H9 (cell line): ENCODE data around the gene ADAMTS2. TPM values are rescaled to one million over a fixed set of nuclear protein-coding genes. Genes with fewer than 3 reads are reported as not detected.

Source experiments
- DNase-seq: peaks from one replicate; pipeline ENCODE4 v3.0.0-alpha.2; 2017
- H2AFZ ChIP-seq: one replicate; pipeline ENCODE4 v1.6.1; 2013; ENCODE audit warnings: mild to moderate bottlenecking, low read length, control low read depth, moderate library complexity
- H2AK5ac ChIP-seq: 2 replicates; pipeline ENCODE4 v1.6.1; 2013; ENCODE audit warnings: low read length, control low read depth, mixed read lengths; ENCODE audit not compliant: insufficient read length
- H2BK120ac ChIP-seq: one replicate; pipeline ENCODE4 v1.6.1; 2013; ENCODE audit warnings: low read depth, mild to moderate bottlenecking, low read length, control low read depth, inconsistent platforms; ENCODE audit not compliant: poor library complexity, severe bottlenecking
- H2BK12ac ChIP-seq: 2 replicates; pipeline ENCODE4 v1.6.1; 2013; ENCODE audit warnings: low read length, control low read depth, mixed read lengths, low read depth; ENCODE audit not compliant: insufficient read length
- H2BK15ac ChIP-seq: 2 replicates; pipeline ENCODE4 v1.6.1; 2013; ENCODE audit warnings: low read depth, low read length, control low read depth
- H2BK20ac ChIP-seq: one replicate; pipeline ENCODE4 v1.6.1; 2013; ENCODE audit warnings: low read depth, mild to moderate bottlenecking, low read length, control low read depth, inconsistent platforms; ENCODE audit not compliant: poor library complexity, severe bottlenecking
- H2BK5ac ChIP-seq: 2 replicates; pipeline ENCODE4 v1.6.1; 2013; ENCODE audit warnings: low read length, control low read depth, mixed read lengths; ENCODE audit not compliant: insufficient read length
- H3K14ac ChIP-seq: 2 replicates; pipeline ENCODE4 v1.6.1; 2013; ENCODE audit warnings: low read length, control low read depth; ENCODE audit not compliant: insufficient read depth
- H3K18ac ChIP-seq: 2 replicates; pipeline ENCODE4 v1.6.1; 2013; ENCODE audit warnings: low read depth, mild to moderate bottlenecking, mixed read lengths, low read length, control low read depth; ENCODE audit not compliant: insufficient read length
- H3K23ac ChIP-seq: 2 replicates; pipeline ENCODE4 v1.6.1; 2013; ENCODE audit warnings: low read length, control low read depth, mixed read lengths, low read depth; ENCODE audit not compliant: insufficient read length
- H3K23me2 ChIP-seq: 2 replicates; pipeline ENCODE4 v1.6.1; 2013; ENCODE audit warnings: low read depth, mild to moderate bottlenecking, mixed read lengths, low read length, control low read depth; ENCODE audit not compliant: insufficient read length, poor library complexity, severe bottlenecking
- H3K27ac ChIP-seq: 2 replicates; pipeline ENCODE4 v1.5.1; 2013; ENCODE audit warnings: low read length, control low read depth, mixed read lengths, low read depth; ENCODE audit not compliant: insufficient read length
- H3K27me3 ChIP-seq: 2 replicates; pipeline ENCODE4 v1.6.1; 2013; ENCODE audit warnings: low read length, control low read depth, inconsistent platforms; ENCODE audit not compliant: insufficient read depth
- H3K4ac ChIP-seq: 2 replicates; pipeline ENCODE4 v1.6.1; 2013; ENCODE audit warnings: low read depth, mild to moderate bottlenecking, control low read depth, inconsistent platforms, low read length, moderate library complexity
- H3K4me1 ChIP-seq: 2 replicates; pipeline ENCODE4 v1.6.1; 2013; ENCODE audit warnings: low read length, control low read depth, inconsistent platforms; ENCODE audit not compliant: insufficient read depth
- H3K4me2 ChIP-seq: 2 replicates; pipeline ENCODE4 v1.6.1; 2013; ENCODE audit warnings: low read length, control low read depth, mixed read lengths; ENCODE audit not compliant: insufficient read length, insufficient read depth
- H3K56ac ChIP-seq: 2 replicates; pipeline ENCODE4 v1.6.1; 2013; ENCODE audit warnings: low read depth, mild to moderate bottlenecking, mixed read lengths, low read length, control low read depth; ENCODE audit not compliant: insufficient read length
- H3K79me1 ChIP-seq: 2 replicates; pipeline ENCODE4 v1.6.1; 2013; ENCODE audit warnings: low read depth, mild to moderate bottlenecking, moderate library complexity, low read length, control low read depth, inconsistent platforms; ENCODE audit not compliant: insufficient read depth, poor library complexity, severe bottlenecking
- H3K79me2 ChIP-seq: 2 replicates; pipeline ENCODE4 v1.6.1; 2013; ENCODE audit warnings: low read length, control low read depth, inconsistent platforms; ENCODE audit not compliant: insufficient read depth
- H3K9ac ChIP-seq: 2 replicates; pipeline ENCODE4 v1.6.1; 2013; ENCODE audit warnings: low read length, control low read depth, mixed read lengths; ENCODE audit not compliant: insufficient read length; ENCODE audit errors: extremely low read depth
- H3K9me3 ChIP-seq: one replicate; pipeline ENCODE4 v1.6.1; 2013; ENCODE audit warnings: low read depth, low read length, inconsistent platforms; ENCODE audit not compliant: control insufficient read depth
- H3T11ph ChIP-seq: one replicate; pipeline ENCODE4 v1.6.1; 2013; ENCODE audit warnings: mild to moderate bottlenecking, low read length, control low read depth, inconsistent platforms
- H4K20me1 ChIP-seq: one replicate; pipeline ENCODE4 v1.6.1; 2013; ENCODE audit not compliant: control insufficient read depth, insufficient read length, insufficient read depth
- H4K5ac ChIP-seq: 2 replicates; pipeline ENCODE4 v1.6.1; 2013; ENCODE audit warnings: low read depth, mild to moderate bottlenecking, mixed read lengths, low read length, control low read depth; ENCODE audit not compliant: insufficient read length
- H4K8ac ChIP-seq: replicated peaks from 2 replicates; pipeline ENCODE4 v1.6.1; 2013; ENCODE audit warnings: low read length, control low read depth, mixed read lengths, low read depth; ENCODE audit not compliant: insufficient read length
- H4K91ac ChIP-seq: 2 replicates; pipeline ENCODE4 v1.6.1; 2013; ENCODE audit warnings: low read depth, mild to moderate bottlenecking, moderate library complexity, mixed read lengths, low read length, control low read depth; ENCODE audit not compliant: insufficient read length
- H3K27ac Mint-ChIP-seq, 3 experiments: 2 replicates in 2 of 3; 3 replicates in 1 of 3; pipeline ENCODE4 v1.8.0; 2020 to 2021; ENCODE audit warnings: mixed read lengths in 3 of 3, mild to moderate bottlenecking in 1 of 3, moderate library complexity in 1 of 3
- H3K27me3 Mint-ChIP-seq: 2 replicates; pipeline ENCODE4 v1.8.0; 2021; ENCODE audit warnings: low read depth, mild to moderate bottlenecking, moderate library complexity, mixed read lengths
- H3K36me3 Mint-ChIP-seq, 3 experiments: 2 replicates in 2 of 3; 3 replicates in 1 of 3; pipeline ENCODE4 v1.8.0; 2020 to 2021; ENCODE audit warnings: low read depth in 3 of 3, mixed read lengths in 3 of 3; ENCODE audit not compliant: insufficient read depth in 1 of 3
- H3K4me1 Mint-ChIP-seq, 2 experiments: 2 replicates each; pipeline ENCODE4 v1.8.0; 2020; ENCODE audit warnings: mixed read lengths in 2 of 2
- H3K4me3 Mint-ChIP-seq, 2 experiments: 2 replicates in 1 of 2; 3 replicates in 1 of 2; pipeline ENCODE4 v1.8.0; 2020 to 2021; ENCODE audit warnings: mild to moderate bottlenecking in 2 of 2, mixed read lengths in 2 of 2, moderate library complexity in 1 of 2
- H3K9me3 Mint-ChIP-seq, 2 experiments: 2 replicates in 1 of 2; 3 replicates in 1 of 2; pipeline ENCODE4 v1.8.0; 2020; ENCODE audit warnings: mild to moderate bottlenecking in 2 of 2, mixed read lengths in 2 of 2, moderate library complexity in 1 of 2
- WGBS: extraction: QIAGEN DNeasy Blood & Tissue Kit; methylation state at CpG from one replicate; pipeline ENCODE4 v1.1.7; 2013; ENCODE audit warnings: missing lambda C conversion rate, low lambda C conversion rate, mixed read lengths; ENCODE audit not compliant: insufficient read length; ENCODE audit errors: extremely low coverage; 5-methylcytosine and 5-hydroxymethylcytosine counted together
- total RNA-seq: library from RNA; stranded (reverse); gene quantifications from 2 replicates; pipeline ENCODE4 v1.2.1, GENCODE V29; 2021
- TF ChIP-seq, protein P1 (sequence below): fragments of 200-600 bp; sonication (generic); conservative IDR thresholded peaks from 3 replicates; pipeline ENCODE4 v1.8.0; 2021; ENCODE audit warnings: antibody characterized with exemption, mild to moderate bottlenecking

ADAMTS2 gene
- total RNA-seq, 1 experiment from 2014 or later = 5.4 TPM

GRCh38 chr5:179294131-179294780 lies 51.0 kb downstream of the ADAMTS2 start:
- no peaks in the 10 kb centered on the region for H4K20me1 ChIP-seq
- no peak for DNase-seq
- no peak overlapping the region for H2AFZ ChIP-seq
- H3K23me2 ChIP-seq = no peaks in the 10 kb centered on the region
- H3K9me3 Mint-ChIP-seq = peaks cover 7 to 9% of the 10 kb centered on the region in 2 experiments; a peak in 4 of 5 replicates
- H3K27ac Mint-ChIP-seq = no peak overlapping the region
- TF ChIP-seq, protein P1, sequence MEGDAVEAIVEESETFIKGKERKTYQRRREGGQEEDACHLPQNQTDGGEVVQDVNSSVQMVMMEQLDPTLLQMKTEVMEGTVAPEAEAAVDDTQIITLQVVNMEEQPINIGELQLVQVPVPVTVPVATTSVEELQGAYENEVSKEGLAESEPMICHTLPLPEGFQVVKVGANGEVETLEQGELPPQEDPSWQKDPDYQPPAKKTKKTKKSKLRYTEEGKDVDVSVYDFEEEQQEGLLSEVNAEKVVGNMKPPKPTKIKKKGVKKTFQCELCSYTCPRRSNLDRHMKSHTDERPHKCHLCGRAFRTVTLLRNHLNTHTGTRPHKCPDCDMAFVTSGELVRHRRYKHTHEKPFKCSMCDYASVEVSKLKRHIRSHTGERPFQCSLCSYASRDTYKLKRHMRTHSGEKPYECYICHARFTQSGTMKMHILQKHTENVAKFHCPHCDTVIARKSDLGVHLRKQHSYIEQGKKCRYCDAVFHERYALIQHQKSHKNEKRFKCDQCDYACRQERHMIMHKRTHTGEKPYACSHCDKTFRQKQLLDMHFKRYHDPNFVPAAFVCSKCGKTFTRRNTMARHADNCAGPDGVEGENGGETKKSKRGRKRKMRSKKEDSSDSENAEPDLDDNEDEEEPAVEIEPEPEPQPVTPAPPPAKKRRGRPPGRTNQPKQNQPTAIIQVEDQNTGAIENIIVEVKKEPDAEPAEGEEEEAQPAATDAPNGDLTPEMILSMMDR = no peak
- H3K56ac ChIP-seq = no peak overlapping the region
- no peaks in the 10 kb centered on the region for H3K27me3 ChIP-seq
- H3K4me1 Mint-ChIP-seq = 0 out of 4 replicates have a peak, but pooled peaks cover 0 to 3% of the 10 kb centered on the region in 2 experiments
- no peaks in the 10 kb centered on the region for H3K79me1 ChIP-seq
- H3K9ac ChIP-seq = no peak overlapping the region
- H3K27ac ChIP-seq = no peak overlapping the region
- H4K8ac ChIP-seq = no peak overlapping the region
- no peak overlapping the region for H2AK5ac ChIP-seq
- H3K4me2 ChIP-seq = no peak overlapping the region
- no peak overlapping the region for H4K91ac ChIP-seq
- H3K4me3 Mint-ChIP-seq = no peak overlapping the region
- WGBS = no CpG with 5 or more reads among the region's 12 CpGs
- no peak overlapping the region for H2BK120ac ChIP-seq
- H3K9me3 ChIP-seq = no peaks in the 10 kb centered on the region
- no peak overlapping the region for H3K4ac ChIP-seq
- H3K79me2 ChIP-seq = no peaks in the 10 kb centered on the region
- no peak overlapping the region for H2BK20ac ChIP-seq
- H2BK12ac ChIP-seq = no peak overlapping the region
- no peak overlapping the region for H3K14ac ChIP-seq
- H3K27me3 Mint-ChIP-seq = peaks cover 2% of the 10 kb centered on the region; the same call in 1 of the 2 replicates
- no peak overlapping the region for H3T11ph ChIP-seq
- 0 out of 7 replicates have a peak, but pooled peaks cover 0 to 8% (median 0%) of the 10 kb centered on the region in 3 experiments for H3K36me3 Mint-ChIP-seq
- no peak overlapping the region for H2BK5ac ChIP-seq
- H3K4me1 ChIP-seq = no peaks in the 10 kb centered on the region
- H3K18ac ChIP-seq = no peak overlapping the region
- no peak overlapping the region for H2BK15ac ChIP-seq
- no peak overlapping the region for H4K5ac ChIP-seq
- no peak overlapping the region for H3K23ac ChIP-seq
